ENCODE results near the gene MNX1.

The MNX1 gene

GRCh38 chr7:157010588-157011332 is at the start of gene MNX1:
TSS of gene MNX1 (minus strand) at chr7:157010663. CDS start at chr7:157010350, 313 bp downstream.
- peak in 1 of 2 donors; percentile 32 for DNase-seq (ENCODE audit: low read depth in 1 of 2, low spot score in 1 of 2)

- no peak for DNase-seq (ENCODE audit: low read depth in 1 of 2, low spot score in 1 of 2)
Observed at GRCh38 chr7:157059534-157059933, 49.1 kb upstream of the MNX1 start.

DNA sequence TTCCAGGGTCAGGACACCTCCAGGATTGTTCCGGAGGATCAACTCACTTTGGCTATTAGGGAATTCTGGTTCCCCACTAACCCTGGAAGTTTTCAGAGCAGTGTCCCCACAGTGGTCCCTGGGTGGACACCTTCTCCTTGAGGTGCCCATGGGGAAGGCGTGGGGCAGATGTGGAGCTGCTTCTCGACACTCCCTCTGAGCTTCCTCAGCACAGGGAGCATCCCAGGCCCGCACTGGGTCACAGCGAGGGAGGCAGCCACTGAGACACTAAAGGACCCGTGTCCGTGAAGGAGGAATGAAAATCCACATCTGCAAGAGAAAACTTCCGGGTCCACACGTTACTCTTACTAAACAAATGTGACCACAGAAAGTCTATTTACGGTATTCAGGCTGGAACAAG is 48.2 kb upstream of the MNX1 start:
- no peak for DNase-seq (ENCODE audit: low read depth in 1 of 2, low spot score in 1 of 2)

GRCh38 chr7:157058068-157058467 is 47.6 kb upstream of the MNX1 start:
- no peak for DNase-seq (ENCODE audit: low read depth in 1 of 2, low spot score in 1 of 2)

DNA sequence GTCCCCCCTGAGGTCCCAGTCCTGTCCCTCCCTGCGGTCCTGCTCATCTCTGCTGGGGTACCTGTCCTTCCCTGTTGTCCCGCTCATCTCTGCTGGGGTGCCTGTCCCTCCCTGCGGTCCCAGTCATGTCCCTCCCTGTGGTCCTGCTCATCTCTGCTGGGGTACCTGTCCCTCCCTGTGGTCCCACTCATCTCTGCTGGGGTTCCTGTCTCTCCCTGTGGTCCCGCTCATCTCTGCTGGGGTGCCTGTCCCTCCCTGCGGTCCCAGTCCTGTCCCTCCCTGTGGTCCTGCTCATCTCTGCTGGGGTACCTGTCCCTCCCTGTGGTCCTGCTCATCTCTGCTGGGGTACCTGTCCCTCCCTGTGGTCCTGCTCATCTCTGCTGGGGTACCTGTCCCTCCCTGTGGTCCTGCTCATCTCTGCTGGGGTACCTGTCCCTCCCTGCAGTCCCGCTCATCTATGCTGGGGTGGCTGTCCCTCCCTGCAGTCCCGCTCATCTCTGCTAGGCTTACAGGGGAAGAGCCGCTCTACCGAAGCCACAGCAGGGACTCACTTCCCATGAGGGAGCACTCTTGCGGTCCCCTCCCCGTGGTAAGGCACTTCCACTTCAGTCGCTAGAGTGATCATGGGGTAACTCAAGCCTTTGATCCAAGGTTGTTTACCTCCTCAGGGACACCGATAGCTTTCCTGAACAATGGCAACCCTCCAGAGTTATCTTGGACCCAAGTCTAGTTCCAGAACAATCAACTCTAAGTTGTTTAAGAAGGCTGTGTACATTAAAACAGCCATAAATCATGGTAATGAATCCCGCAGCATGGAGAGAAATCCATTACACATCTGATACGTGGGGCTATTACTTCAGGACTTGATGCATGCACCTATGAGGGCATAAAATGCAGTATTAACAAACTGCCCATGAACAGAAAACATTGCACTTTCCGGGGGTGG is 46.8 kb upstream of the MNX1 start:
- no peak for DNase-seq (ENCODE audit: low read depth in 1 of 2, low spot score in 1 of 2)

DNA sequence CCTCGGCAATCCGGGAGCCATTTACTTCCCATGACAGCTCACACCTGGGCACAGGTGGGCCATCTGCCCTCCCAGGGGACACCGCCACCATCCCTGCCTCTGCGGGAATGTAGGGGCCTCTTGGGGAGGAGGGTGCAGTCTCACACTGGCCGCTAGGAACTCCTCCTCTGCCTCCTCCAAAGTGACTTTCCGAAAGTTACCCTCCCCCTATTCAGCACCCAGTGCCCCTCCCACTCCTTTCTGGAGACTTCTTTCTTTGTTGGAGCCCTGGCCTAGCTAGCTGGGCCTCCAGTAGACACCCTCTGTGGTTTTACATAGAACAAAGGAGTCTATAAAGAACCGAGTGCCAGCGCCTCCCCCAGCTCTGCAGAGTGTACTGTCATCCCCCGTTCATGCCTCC is 45.8 kb upstream of the MNX1 start:
- DNase-seq (ENCODE audit: low read depth in 1 of 2, low spot score in 1 of 2): no peak

DNA sequence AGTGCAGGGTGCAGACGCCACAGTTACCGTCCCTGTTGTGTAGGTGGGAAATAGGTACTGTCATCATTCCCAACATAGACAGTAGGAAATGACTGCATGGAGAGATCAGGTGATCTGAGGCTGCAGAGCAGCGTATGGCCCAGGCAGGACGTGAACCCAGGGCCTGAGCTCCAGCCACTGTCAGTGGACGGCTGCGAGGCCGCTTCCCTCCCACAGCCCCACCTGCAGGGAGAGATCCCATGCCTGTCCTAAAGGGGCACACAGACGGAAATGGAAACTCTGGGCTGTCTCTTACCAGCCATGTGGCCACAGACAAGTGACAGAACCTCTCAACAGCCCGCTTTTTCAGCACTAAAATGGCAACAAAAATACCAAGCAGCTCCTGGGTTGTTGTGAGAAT is 44.5 kb upstream of the MNX1 start:
- no peak for DNase-seq (ENCODE audit: low read depth in 1 of 2, low spot score in 1 of 2)

DNA sequence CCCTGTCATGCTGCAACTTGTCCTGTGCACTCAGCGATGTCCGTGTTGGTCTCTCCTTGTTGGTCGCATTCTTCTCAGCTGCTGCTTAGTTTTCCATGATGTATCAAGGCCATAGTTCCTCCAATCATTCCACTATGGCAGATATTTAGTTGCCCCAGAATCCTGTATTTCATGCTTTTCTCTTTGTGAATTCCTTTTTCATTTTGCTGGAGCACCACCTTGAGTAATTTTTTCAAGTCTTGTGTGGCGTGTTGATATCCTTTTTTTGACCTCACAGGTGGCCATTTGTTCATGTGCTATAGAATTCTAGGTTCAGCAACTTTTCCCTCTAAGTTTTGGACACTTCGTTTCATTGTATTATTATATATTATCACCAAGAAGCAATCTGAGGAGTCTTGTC is 42.7 kb upstream of the MNX1 start:
- no peak for DNase-seq (ENCODE audit: low read depth in 1 of 2, low spot score in 1 of 2)

DNA sequence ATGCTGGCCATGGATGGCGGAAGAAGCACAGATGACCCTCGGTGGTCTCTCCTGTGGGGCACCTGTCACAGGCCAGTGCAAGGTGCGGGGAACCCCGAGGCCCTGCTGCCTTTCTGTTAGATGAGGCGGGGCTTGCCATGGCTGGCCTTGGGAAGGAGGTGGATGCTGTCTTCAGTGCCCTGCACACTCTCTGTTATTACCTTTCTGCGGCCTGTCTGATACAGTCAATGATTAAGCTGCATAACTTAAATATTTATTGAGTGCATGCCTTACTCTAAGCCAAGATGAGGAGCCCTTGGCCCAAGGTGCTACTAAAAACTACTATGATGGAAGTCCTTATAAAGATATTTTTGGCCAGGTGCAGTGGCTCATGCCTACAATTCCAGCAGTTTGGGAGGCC is 36.7 kb upstream of the MNX1 start:
- no peak for DNase-seq (ENCODE audit: low read depth in 1 of 2, low spot score in 1 of 2)

GRCh38 chr7:157046681-157047080 is 36.2 kb upstream of the MNX1 start:
- DNase-seq (ENCODE audit: low read depth in 1 of 2, low spot score in 1 of 2): no peak

DNA sequence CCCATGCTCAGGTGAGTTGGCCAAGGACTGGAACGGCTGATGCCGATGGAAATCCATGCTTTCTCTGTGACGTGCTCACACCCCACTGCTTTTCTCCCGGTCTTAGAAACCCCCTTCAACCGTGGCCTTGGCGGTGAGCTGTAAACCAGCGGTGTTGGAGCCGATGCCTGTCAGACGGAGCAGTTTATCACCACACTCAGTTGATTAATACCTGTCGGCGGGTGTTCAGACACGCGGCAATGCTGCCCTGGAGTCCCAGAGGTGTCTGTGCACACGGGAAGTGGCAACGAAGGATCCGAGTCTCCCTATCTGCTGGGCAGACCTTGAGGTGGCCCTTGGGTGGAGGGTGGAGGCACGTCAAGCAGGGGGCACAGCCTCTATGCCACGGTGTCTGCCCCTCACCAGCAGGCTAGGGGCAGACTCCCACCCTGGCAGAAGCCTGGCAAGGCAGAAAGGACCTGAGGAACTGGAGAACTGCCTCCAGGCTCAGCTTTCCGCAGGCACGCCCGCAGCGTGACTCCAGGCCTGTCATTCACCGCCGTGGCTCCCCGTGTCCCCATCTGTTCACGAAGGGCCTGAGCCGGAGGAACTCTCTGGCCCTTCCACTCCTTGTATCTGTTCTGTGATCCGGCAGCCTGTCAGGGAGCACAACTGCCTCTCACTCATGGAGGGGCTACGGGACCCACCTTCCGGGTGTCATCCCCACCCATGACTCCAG is 34.6 kb upstream of the MNX1 start:
- DNase-seq (ENCODE audit: low read depth in 1 of 2, low spot score in 1 of 2): no peak

DNA sequence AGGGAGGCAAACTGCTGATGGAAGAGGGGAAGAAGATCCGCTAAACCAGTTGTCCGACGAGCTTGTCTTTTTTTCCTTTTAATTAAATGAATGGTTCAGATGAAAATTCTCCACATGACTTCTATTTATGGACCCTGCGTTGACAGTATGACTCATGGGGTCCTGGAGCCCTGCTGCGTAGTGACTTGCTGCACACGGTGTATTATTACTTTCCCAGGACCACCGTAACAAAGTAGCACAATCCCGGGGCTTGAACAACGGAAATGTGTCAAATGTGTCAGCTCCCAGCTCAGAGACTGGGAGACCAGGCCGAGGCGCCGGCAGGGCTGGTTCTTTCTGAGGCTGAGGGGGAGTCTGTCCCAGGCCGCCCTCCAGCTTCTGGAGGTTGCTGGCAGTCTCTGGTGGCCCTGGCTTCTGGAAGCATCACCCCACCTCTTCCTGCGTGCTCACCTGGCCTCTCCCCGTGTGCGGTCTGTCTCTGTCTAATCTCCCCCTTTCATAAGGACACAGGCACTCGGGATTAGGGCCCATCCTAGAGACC is 33.8 kb upstream of the MNX1 start:
- DNase-seq (ENCODE audit: low read depth in 1 of 2, low spot score in 1 of 2): no peak

GRCh38 chr7:157043745-157044144 is 33.3 kb upstream of the MNX1 start:
- no peak for DNase-seq (ENCODE audit: low read depth in 1 of 2, low spot score in 1 of 2)

DNA sequence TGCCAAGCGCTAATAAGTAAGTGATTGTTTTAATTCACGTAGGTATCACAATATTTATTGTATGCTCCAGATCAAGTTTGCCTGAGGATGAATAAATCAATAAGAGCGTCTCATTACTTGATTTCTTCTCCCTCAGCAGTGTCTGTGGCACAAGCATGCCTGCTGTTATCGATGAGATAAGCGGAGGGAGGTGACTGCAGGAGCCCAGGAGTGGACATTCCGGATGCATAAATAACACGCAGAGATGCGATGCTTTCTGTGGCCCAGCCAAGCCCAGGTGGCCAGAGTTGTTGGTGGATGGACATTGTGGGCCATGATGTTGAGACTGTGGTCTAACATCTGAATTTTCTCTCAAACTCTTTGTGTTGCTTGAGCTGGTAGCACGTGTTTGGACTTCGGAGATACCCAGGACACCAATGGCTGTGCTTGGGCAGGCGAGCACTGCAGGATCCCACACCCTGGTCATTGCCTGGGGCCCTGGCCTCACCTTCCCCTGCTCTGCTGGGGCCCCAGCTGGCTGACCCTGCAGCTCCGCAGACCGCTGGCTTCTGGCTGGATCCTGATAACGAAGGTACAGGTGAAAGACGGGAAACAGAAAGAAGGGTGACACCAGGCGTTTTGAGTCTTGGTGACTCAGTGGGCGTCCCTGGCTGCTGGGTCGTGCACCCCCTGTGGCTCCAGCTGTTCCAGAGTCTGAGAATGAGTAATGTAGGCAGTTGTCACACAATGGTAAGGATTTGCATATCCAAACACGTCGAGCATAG is 31.2 kb upstream of the MNX1 start:
- no peak for DNase-seq (ENCODE audit: low read depth in 1 of 2, low spot score in 1 of 2)

DNA sequence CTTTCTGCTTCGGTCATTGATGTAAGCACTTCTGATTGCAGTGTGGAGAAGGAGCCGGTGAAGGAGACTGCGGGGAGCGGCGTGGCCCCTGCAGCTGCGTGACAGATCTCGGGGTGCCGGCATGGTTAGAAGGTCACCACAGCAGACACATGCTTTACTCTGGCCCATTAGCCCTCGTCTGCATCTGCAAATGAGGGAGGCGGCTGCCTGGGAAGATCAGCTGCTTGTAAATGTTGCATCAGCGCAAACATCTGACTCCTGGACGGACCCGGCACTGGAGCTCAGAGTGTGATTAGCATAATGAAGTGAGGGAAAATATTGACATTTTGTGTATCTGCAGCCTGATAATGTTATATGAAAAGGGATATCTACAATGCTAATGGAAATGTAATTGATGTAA is 30.5 kb upstream of the MNX1 start:
- DNase-seq (ENCODE audit: low read depth in 1 of 2, low spot score in 1 of 2): no peak

DNA sequence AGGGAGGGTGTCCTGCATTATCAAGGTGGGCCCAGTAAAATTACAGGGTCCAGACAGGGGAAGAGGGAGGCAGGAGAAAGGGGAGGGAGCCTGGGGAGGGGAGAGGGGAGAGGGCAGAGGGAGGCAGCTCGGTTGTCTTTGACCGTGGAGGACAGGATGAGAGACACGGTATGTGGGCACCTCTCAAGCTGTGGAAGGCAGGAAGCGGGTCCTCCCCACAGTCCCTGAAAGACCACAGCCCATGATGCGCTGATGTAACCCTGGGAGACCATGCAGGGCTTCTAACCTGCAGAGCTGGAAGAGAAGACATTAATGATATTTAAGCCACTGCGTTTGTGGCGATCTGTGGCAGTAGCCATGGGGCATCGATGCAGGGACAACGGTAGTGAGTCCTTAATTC is 27.2 kb upstream of the MNX1 start:
- DNase-seq (ENCODE audit: low read depth in 1 of 2, low spot score in 1 of 2): no peak

DNA sequence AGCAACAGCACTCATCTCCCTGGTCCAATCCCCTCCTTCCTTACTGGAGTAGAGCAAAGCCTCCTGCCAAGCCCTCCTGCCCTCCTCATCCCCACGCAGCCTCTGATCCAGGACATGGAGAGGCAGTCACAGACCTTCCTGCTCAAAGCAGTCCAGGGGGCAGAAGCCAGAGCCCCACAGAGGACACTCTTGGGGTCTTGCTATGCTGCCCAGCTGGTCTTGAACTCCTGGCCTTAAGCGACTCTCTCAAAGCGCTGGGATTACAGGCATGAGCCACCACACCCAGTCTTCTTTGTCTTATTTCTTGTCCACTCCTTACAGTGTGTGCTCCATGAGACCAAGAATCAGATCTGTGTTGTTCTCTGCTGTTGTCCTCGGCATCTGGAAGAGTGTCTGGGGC is 26.6 kb upstream of the MNX1 start:
- no peak for DNase-seq (ENCODE audit: low read depth in 1 of 2, low spot score in 1 of 2)

- no peak for DNase-seq (ENCODE audit: low read depth in 1 of 2, low spot score in 1 of 2)
Observed at GRCh38 chr7:157035979-157036378, 25.5 kb upstream of the MNX1 start.

- DNase-seq (ENCODE audit: low read depth in 1 of 2, low spot score in 1 of 2): no peak
Observed at GRCh38 chr7:157035302-157035701, 24.8 kb upstream of the MNX1 start.
